SK-N-SH (cell line): ENCODE data around the gene GTF3C1. TPM values are rescaled to one million over a fixed set of nuclear protein-coding genes. Genes with fewer than 3 reads are reported as not detected.
"Not testable (repeated sequence)": the region's sequence is repeated elsewhere in the genome, so short reads cannot be mapped to it uniquely, and the experiment has no call there.

Source experiments
- CTCF ChIA-PET: fragments of 300-600, 350-600 bp; formaldehyde crosslinking; extraction: SDS; loops from one replicate; lab custom pipeline; 2021; lab: Yijun Ruan, JAX
- POLR2A ChIA-PET: fragments of 350-600 bp; sonication (Branson Sonifier 250); formaldehyde crosslinking; extraction: SDS; loops from one replicate; lab custom pipeline; 2020; ENCODE audit warnings: antibody characterized with exemption, inconsistent platforms; lab: Yijun Ruan, JAX
- DNase-seq: peaks from one replicate; pipeline ENCODE4 v3.0.0; 2012
- H2AFZ ChIP-seq: fragments of 200-600 bp; sonication (generic); 2 replicates; pipeline ENCODE4 v1.8.1; 2016; ENCODE audit warnings: antibody characterized with exemption, mild to moderate bottlenecking, low read depth
- H3F3A ChIP-seq: fragments of 200-600 bp; sonication (generic); replicated peaks from 2 replicates; pipeline ENCODE3; 2016; ENCODE audit warnings: antibody characterized with exemption, mild to moderate bottlenecking; ENCODE audit not compliant: insufficient read depth
- H3K27ac ChIP-seq, 2 experiments: fragments of 200-500 bp in 1 of 2; fragments of 200-600 bp in 1 of 2; sonication (Bioruptor generic) in 1 of 2; sonication (generic), shearing (Covaris generic) in 1 of 2; 2 replicates each; pipeline versions ENCODE4 v1.5.1 to v1.6.1; 2014 to 2016; ENCODE audit warnings: low read depth in 2 of 2, inconsistent platforms in 1 of 2, low read length in 1 of 2, mild to moderate bottlenecking in 1 of 2, mixed read lengths in 1 of 2
- H3K27me3 ChIP-seq: fragments of 200-600 bp; sonication (generic), shearing (Covaris generic); 2 replicates; pipeline ENCODE4 v1.6.1; 2016; ENCODE audit warnings: mixed run types; ENCODE audit not compliant: insufficient read depth
- H3K36me3 ChIP-seq, 2 experiments: fragments of 200-500 bp in 1 of 2; fragments of 200-600 bp in 1 of 2; sonication (Bioruptor generic) in 1 of 2; sonication (generic) in 1 of 2; replicated peaks in 1 of 2; 2 replicates each; pipeline versions ENCODE3 to v1.5.1; 2014 to 2016; ENCODE audit warnings: low read length in 1 of 2, mild to moderate bottlenecking in 1 of 2; ENCODE audit not compliant: insufficient read depth in 2 of 2, control insufficient read depth in 1 of 2
- H3K4me1 ChIP-seq, 2 experiments: fragments of 200-500 bp in 1 of 2; fragments of 200-600 bp in 1 of 2; sonication (Bioruptor generic) in 1 of 2; sonication (generic), shearing (Covaris generic) in 1 of 2; 2 replicates each; pipeline versions ENCODE4 v1.5.1 to v1.6.1; 2014 to 2016; ENCODE audit warnings: low read depth in 1 of 2, low read length in 1 of 2, mixed run types in 1 of 2; ENCODE audit not compliant: insufficient read depth in 2 of 2, control insufficient read depth in 1 of 2
- H3K4me2 ChIP-seq: fragments of 200-600 bp; sonication (generic), shearing (Covaris generic); 2 replicates; pipeline ENCODE4 v1.6.1; 2017; ENCODE audit warnings: mixed run types
- H3K4me3 ChIP-seq, 2 experiments: fragments of 200-500 bp in 1 of 2; fragments of 200-600 bp in 1 of 2; sonication (Bioruptor generic) in 1 of 2; sonication (generic), shearing (Covaris generic) in 1 of 2; 2 replicates each; pipeline versions ENCODE4 v1.5.1 to v1.8.1; 2014 to 2016; ENCODE audit warnings: low read depth in 2 of 2, inconsistent platforms in 1 of 2, low read length in 1 of 2, mild to moderate bottlenecking in 1 of 2, mixed read lengths in 1 of 2, moderate library complexity in 1 of 2
- H3K79me2 ChIP-seq: fragments of 200-600 bp; sonication (generic); 2 replicates; pipeline ENCODE4 v1.8.1; 2017; ENCODE audit warnings: mild to moderate bottlenecking; ENCODE audit not compliant: insufficient read depth
- H3K9ac ChIP-seq: fragments of 200-600 bp; sonication (generic); 2 replicates; pipeline ENCODE4 v1.6.1; 2017; ENCODE audit warnings: mixed run types
- H3K9me2 ChIP-seq: fragments of 200-600 bp; sonication (generic); 2 replicates; pipeline ENCODE4 v1.6.1; 2017; ENCODE audit warnings: mixed run types
- H3K9me3 ChIP-seq: fragments of 200-600 bp; sonication (generic); 2 replicates; pipeline ENCODE4 v1.6.1; 2017; ENCODE audit warnings: mixed run types, mild to moderate bottlenecking, moderate library complexity
- H4K20me1 ChIP-seq: fragments of 200-600 bp; sonication (generic); 2 replicates; pipeline ENCODE4 v1.6.1; 2017; ENCODE audit warnings: mild to moderate bottlenecking, mixed run types; ENCODE audit not compliant: insufficient read depth
- CHD2 ChIP-seq: fragments of 150-350 bp; IDR thresholded peaks from 2 replicates; pipeline ENCODE4 v1.6.1; 2018; ENCODE audit warnings: low read length; ENCODE audit not compliant: partially characterized antibody
- EZH2phosphoT487 ChIP-seq: fragments of 200-600 bp; sonication (generic); IDR thresholded peaks from 2 replicates; pipeline ENCODE4 v1.6.1; 2017; ENCODE audit warnings: low read depth, mixed run types, mild to moderate bottlenecking, antibody characterized with exemption, moderate library complexity, borderline replicate concordance
- FOSL2 ChIP-seq: IDR thresholded peaks from 2 replicates; pipeline ENCODE4 v1.4.0; 2012; ENCODE audit warnings: low read depth, mild to moderate bottlenecking, moderate library complexity, borderline replicate concordance
- FOXJ3 ChIP-seq: sonication (generic); formaldehyde crosslinking; IDR thresholded peaks from 2 replicates; pipeline ENCODE4 v1.5.1; 2020; ENCODE audit warnings: mild to moderate bottlenecking, missing genetic modification reagents
- FOXM1 ChIP-seq: IDR thresholded peaks from 2 replicates; pipeline ENCODE4 v1.4.0; 2012; ENCODE audit warnings: low read depth, mild to moderate bottlenecking
- GATA2 ChIP-seq: sonication (generic); formaldehyde crosslinking; IDR thresholded peaks from 2 replicates; pipeline ENCODE4 v1.5.0; 2020; ENCODE audit warnings: mild to moderate bottlenecking, missing genetic modification reagents
- JUND ChIP-seq: IDR thresholded peaks from 2 replicates; pipeline ENCODE4 v1.4.0; 2012
- RAD21 ChIP-seq: IDR thresholded peaks from 2 replicates; pipeline ENCODE4 v1.6.1; 2012; ENCODE audit warnings: mild to moderate bottlenecking, low read length
- RFX5 ChIP-seq: IDR thresholded peaks from 2 replicates; pipeline ENCODE4 v1.6.1; 2012; ENCODE audit warnings: mild to moderate bottlenecking, improper control_type of control experiment, low read length
- SIN3A ChIP-seq: IDR thresholded peaks from 2 replicates; pipeline ENCODE4 v1.6.1; 2012; ENCODE audit warnings: low read depth, mild to moderate bottlenecking, low read length, moderate library complexity, borderline replicate concordance
- TCF12 ChIP-seq: IDR thresholded peaks from 2 replicates; pipeline ENCODE4 v1.4.0; 2012
- TEAD4 ChIP-seq: IDR thresholded peaks from 2 replicates; pipeline ENCODE4 v1.4.0; 2012; ENCODE audit warnings: mild to moderate bottlenecking, borderline replicate concordance; ENCODE audit not compliant: insufficient read depth
- WGBS: methylation state at CpG from one replicate; pipeline ENCODE4 v1.1.6; 2017; ENCODE audit warnings: low lambda C conversion rate; 5-methylcytosine and 5-hydroxymethylcytosine counted together
- polyA plus RNA-seq, 3 experiments: library from polyadenylated mRNA; depleted of rRNA; stranded (reverse); fragments of >200 nt; gene quantifications; 2 replicates each; pipeline ENCODE4 v1.2.3, GENCODE V29; 2012
- TF ChIP-seq, protein P1 (sequence below): IDR thresholded peaks from 2 replicates; pipeline ENCODE4 v1.4.0; 2012; ENCODE audit warnings: low read depth, borderline replicate concordance
- TF ChIP-seq, protein P2 (sequence below): IDR thresholded peaks from 2 replicates; pipeline ENCODE4; 2012

The GTF3C1 gene
- polyA plus RNA-seq, 1 of the 3 experiments (the other 2 are of a cell fraction) = 47.2 TPM

DNA sequence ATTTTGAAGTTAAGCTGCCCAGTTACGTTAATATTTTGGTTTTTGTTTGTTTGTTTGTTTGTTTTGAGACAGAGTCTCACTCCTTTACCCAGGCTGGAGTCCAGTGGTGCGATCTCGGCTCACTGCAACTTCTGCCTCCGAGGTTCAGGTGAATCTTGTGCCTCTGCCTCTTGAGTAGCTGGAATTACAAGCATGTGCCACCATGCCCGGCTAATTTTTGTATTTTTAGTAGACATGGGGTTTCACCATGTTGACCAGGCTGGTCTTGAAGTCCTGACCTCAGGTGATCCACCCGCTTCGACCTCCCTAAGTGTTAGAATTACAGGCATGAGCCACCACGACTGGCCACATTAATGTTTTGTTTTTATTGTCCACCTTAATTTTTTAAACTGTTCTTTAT lies 21.3 kb upstream of the GTF3C1 start:
- H3K27me3 ChIP-seq, H3F3A ChIP-seq, H3K9me3 ChIP-seq, H3K9me2 ChIP-seq, H3K4me3 ChIP-seq, H3K36me3 ChIP-seq, H3K27ac ChIP-seq, CTCF ChIA-PET, H2AFZ ChIP-seq, POLR2A ChIA-PET, DNase-seq, H3K4me2 ChIP-seq, H4K20me1 ChIP-seq, H3K9ac ChIP-seq: not testable (repeated sequence)
- 90% methylated on average over 8 of the region's 8 CpGs for WGBS
- peaks cover 11% of the 10 kb centered on the region for H3K79me2 ChIP-seq
- peaks cover 9 to 11% of the 10 kb centered on the region in 2 experiments; a peak in 2 of 4 replicates for H3K4me1 ChIP-seq

DNA sequence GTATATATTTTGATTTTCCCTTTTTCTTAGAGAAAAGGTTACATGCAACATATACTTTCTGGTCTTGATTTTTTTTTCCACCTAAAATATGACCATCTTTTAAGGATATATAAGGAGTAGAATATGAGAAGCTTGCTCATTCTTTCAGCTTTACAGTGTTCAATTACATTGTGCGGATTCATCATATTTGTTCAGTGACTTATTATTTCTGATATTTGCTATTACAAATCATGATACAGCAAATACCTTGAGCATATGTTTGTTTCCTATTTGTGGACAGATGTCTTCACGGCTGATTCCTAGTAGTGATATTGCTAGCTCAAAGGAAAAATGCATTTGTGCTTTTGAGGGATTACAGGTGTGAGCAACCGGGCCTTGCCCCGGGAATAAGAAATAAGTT lies 18.4 kb upstream of the GTF3C1 start:
- peaks cover 11% of the 10 kb centered on the region for H3K79me2 ChIP-seq
- 72% methylated on average over 4 of the region's 4 CpGs for WGBS
- no peak overlapping the region for H3K4me2 ChIP-seq
- TF ChIP-seq EZH2phosphoT487 (no peak), RFX5 (no peak), JUND (no peak), RAD21 (no peak), CHD2 (no peak)
- TF ChIP-seq, protein P1, sequence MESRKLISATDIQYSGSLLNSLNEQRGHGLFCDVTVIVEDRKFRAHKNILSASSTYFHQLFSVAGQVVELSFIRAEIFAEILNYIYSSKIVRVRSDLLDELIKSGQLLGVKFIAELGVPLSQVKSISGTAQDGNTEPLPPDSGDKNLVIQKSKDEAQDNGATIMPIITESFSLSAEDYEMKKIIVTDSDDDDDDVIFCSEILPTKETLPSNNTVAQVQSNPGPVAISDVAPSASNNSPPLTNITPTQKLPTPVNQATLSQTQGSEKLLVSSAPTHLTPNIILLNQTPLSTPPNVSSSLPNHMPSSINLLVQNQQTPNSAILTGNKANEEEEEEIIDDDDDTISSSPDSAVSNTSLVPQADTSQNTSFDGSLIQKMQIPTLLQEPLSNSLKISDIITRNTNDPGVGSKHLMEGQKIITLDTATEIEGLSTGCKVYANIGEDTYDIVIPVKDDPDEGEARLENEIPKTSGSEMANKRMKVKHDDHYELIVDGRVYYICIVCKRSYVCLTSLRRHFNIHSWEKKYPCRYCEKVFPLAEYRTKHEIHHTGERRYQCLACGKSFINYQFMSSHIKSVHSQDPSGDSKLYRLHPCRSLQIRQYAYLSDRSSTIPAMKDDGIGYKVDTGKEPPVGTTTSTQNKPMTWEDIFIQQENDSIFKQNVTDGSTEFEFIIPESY = no peak
- no peak overlapping the region for H2AFZ ChIP-seq
- no peaks in the 10 kb centered on the region for H4K20me1 ChIP-seq
- ChIA-PET POLR2A (no interaction called here), CTCF (interaction anchor here (0.6 kb wide), 1 partner anchor 29 kb away, joined by 3 read pairs; no protein-coding TSS in a partner anchor)
- H3F3A ChIP-seq = no peaks in the 10 kb centered on the region
- no peaks in the 10 kb centered on the region for H3K9me2 ChIP-seq
- H3K27ac ChIP-seq = no peak overlapping the region
- H3K4me1 ChIP-seq = peaks cover 11 to 15% of the 10 kb centered on the region in 2 experiments; a peak in 2 of 4 replicates
- no peak for DNase-seq
- no peak overlapping the region for H3K9ac ChIP-seq
- peaks cover 0 to 8% of the 10 kb centered on the region in 2 experiments for H3K36me3 ChIP-seq
- no peaks in the 10 kb centered on the region for H3K9me3 ChIP-seq
- H3K4me3 ChIP-seq = no peak overlapping the region
- no peaks in the 10 kb centered on the region for H3K27me3 ChIP-seq

DNA sequence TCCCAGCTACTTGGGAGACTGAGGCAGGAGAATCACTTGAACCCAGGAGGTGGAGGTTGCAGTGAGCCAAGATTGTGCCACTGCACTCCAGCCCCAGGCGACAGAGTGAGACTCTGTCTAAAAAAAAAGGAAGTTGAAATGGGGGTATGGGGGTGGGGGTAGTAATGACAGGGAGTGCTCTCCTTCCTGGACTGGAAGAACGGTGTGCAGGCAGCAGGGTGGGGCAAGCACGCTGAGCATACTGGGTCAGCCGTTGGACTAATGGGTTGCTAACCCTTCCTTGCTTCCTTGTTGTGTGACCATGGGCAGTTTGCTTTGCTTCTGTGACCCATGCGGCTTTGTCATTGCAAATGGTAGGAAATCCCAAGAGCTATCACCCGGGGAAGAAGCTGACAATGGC lies 16.7 kb upstream of the GTF3C1 start:
- H3K4me3 ChIP-seq = no peak overlapping the region
- H3K9me2 ChIP-seq = no peaks in the 10 kb centered on the region
- H3K27me3 ChIP-seq = no peaks in the 10 kb centered on the region
- H3K9me3 ChIP-seq = no peaks in the 10 kb centered on the region
- WGBS = 97% methylated on average over 6 of the region's 6 CpGs
- H3F3A ChIP-seq = no peaks in the 10 kb centered on the region
- no peak overlapping the region for H3K4me2 ChIP-seq
- TF ChIP-seq CHD2 = no peak
- TF ChIP-seq FOXJ3 (CRISPR knock-in tag) = no peak
- no peak for TF ChIP-seq TCF12
- TF ChIP-seq TEAD4 = no peak
- TF ChIP-seq FOXM1 = no peak
- no peak for TF ChIP-seq EZH2phosphoT487
- TF ChIP-seq GATA2 (CRISPR knock-in tag) = no peak
- TF ChIP-seq SIN3A = no peak
- no peak for TF ChIP-seq FOSL2
- TF ChIP-seq JUND = no peak
- TF ChIP-seq, protein P2, sequence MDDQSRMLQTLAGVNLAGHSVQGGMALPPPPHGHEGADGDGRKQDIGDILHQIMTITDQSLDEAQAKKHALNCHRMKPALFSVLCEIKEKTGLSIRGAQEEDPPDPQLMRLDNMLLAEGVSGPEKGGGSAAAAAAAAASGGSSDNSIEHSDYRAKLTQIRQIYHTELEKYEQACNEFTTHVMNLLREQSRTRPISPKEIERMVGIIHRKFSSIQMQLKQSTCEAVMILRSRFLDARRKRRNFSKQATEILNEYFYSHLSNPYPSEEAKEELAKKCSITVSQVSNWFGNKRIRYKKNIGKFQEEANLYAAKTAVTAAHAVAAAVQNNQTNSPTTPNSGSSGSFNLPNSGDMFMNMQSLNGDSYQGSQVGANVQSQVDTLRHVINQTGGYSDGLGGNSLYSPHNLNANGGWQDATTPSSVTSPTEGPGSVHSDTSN = no peak
- H3K9ac ChIP-seq = no peak overlapping the region
- no peak overlapping the region for H3K27ac ChIP-seq
- H4K20me1 ChIP-seq = no peaks in the 10 kb centered on the region
- peaks cover under 1 to 7% of the 10 kb centered on the region in 2 experiments; a peak in 2 of 4 replicates for H3K4me1 ChIP-seq
- H2AFZ ChIP-seq = no peak overlapping the region
- POLR2A ChIA-PET = no interaction called here
- CTCF ChIA-PET = no interaction called here
- peaks cover 21% of the 10 kb centered on the region for H3K79me2 ChIP-seq
- no peak for DNase-seq
- peaks cover 0 to 8% of the 10 kb centered on the region in 2 experiments for H3K36me3 ChIP-seq
